Adrenal gland (tissue), 5 donors: ENCODE results near the gene ZC3H12C.

Experiments used
- CTCF ChIP-seq, 6 experiments: fragments of 450-650 bp in 4 of 6; fragments of 200-600 bp in 2 of 6; sonication (generic) in 1 of 6; IDR thresholded peaks; 1 replicate in 5 of 6; 2 replicates in 1 of 6; pipeline versions ENCODE4 v1.5.1 to v1.8.0; 2016 to 2021; ENCODE audit warnings: antibody characterized with exemption in 6 of 6, mild to moderate bottlenecking in 2 of 6, moderate library complexity in 1 of 6
- POLR2A ChIP-seq, 2 donors: fragments of 450-650 bp; IDR thresholded peaks; one replicate each; pipeline ENCODE4 v1.6.1; 2017; ENCODE audit warnings: antibody characterized with exemption in 2 of 2, mild to moderate bottlenecking in 2 of 2, moderate library complexity in 1 of 2
- donor health status: DM: no; HTN: no; CAD: no.

GRCh38 chr11:110098645-110099044 lies 5.5 kb downstream of the ZC3H12C start:
- TF ChIP-seq CTCF (IDR thresholded peaks at IDR 0.05), result no peak
- no peak for TF ChIP-seq POLR2A (IDR thresholded peaks at IDR 0.05)
